DMS 273 (cell line): ENCODE measurements around the gene GGT5.

Experiments
- DNase-seq: peaks from one replicate; lab custom pipeline; 2025; ENCODE audit not compliant: unreplicated experiment; lab: John Stamatoyannopoulos, UW

The GGT5 gene

GRCh38 chr22:24170188-24170587, 74.7 kb downstream of the GGT5 start:
- DNase-seq, result no peak
